Epithelial cell of esophagus (primary cell): Measurements from ENCODE around the gene CDC42BPA.

Experiments
- DNase-seq: peaks from one replicate; pipeline ENCODE4 v3.0.0; 2010; ENCODE audit warnings: low read depth
- H3K4me3 ChIP-seq: 2 replicates; pipeline ENCODE4 v1.5.1; 2011; ENCODE audit warnings: mild to moderate bottlenecking, low read length, control low read depth
- CTCF ChIP-seq: IDR thresholded peaks from 2 replicates; pipeline ENCODE4 v1.5.1; 2011; ENCODE audit warnings: low read depth, mild to moderate bottlenecking, low read length, control low read depth, inconsistent platforms; ENCODE audit not compliant: insufficient read depth; ENCODE audit errors: missing control alignments

The CDC42BPA gene

DNA sequence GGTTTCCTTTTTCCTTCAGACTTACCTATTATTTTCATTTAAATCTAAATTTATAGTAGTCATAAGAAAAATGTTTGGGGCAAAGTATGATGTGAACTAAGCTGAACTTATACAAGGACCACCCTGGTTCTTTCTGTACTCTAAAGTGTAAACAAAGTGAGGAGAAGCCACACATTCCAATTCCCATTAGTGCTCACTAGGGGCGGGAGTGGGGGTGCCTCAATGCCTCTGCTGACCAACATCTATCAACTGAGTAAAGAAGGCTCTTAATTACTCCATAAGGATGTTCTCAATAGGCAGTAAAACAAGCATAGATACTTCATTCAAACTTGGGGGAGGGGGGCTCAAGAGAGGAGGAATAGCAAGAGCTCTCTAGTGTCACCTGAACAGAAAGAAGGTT is 151.7 kb downstream of the CDC42BPA start:
- no peak overlapping the region for H3K4me3 ChIP-seq
- no peak for DNase-seq
- no peak for TF ChIP-seq CTCF

DNA sequence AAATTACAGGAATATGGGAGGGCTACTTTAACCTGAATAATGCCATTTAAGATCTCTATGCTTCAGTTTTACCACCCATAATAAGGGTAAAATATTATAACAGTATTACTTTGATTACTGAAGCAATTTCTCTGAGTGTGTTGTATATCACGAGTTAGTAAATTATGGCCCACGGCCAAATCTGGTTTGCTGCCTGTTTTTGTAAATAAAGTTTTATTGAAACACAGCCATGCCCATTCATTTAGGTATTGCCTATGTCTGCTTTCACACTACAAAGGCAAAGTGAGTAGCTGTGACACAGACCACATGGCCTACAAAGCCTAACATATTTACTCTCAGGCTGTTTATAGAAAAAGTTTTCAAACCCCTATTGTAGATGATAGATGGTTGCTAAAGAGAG is 156.8 kb downstream of the CDC42BPA start:
- no peak for TF ChIP-seq CTCF
- no peak overlapping the region for H3K4me3 ChIP-seq
- no peak for DNase-seq

GRCh38 chr1:227156520-227156919 is 161.8 kb downstream of the CDC42BPA start:
- no peak overlapping the region for H3K4me3 ChIP-seq
- no peak for TF ChIP-seq CTCF
- DNase-seq = no peak

DNA sequence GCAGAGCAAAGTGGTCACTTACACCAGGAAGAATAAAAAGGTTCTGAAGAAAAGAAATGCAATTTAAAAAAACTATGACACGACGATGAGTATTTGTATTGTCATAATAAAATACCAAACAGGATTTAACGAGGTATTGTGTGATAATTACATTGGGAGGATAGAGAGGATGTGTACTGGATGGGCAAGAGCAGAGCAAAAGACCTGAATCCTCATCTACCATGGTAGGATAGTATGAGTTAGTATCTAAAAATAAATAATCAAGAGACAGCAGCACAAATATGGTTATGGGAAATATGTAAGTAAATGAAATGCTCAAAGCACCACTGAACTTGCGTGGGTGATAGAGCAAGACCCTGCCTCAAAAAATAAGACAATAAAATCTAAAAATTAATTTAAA is 162.6 kb downstream of the CDC42BPA start:
- TF ChIP-seq CTCF = no peak
- no peak overlapping the region for H3K4me3 ChIP-seq
- no peak for DNase-seq

DNA sequence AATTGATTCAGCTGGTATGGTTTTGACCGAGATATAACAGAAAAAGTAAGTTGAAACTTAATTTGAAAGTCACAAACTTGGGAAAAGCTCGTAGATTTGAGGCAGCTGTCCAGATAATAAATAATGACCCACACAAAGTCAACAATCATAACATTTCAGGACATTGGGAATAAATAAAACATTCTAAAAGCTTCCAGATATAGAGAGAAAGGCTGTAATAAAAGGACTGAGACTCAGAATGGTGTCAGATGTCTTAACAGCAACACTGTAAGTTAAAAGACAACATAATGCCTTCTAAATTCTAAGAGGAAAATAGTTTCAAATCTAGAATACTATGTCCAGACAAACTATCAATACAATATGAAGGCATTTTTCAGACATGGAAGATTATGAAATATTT is 163.3 kb downstream of the CDC42BPA start:
- no peak for DNase-seq
- no peak for TF ChIP-seq CTCF

GRCh38 chr1:227152525-227152924 is 165.8 kb downstream of the CDC42BPA start:
- DNase-seq = no peak
- no peak overlapping the region for H3K4me3 ChIP-seq

More for the DNA sequence above, 163.3 kb downstream of the CDC42BPA start:
- H3K4me3 ChIP-seq = no peak overlapping the region

GRCh38 chr1:227140376-227140775 is 177.9 kb downstream of the CDC42BPA start:
- no peak for TF ChIP-seq CTCF
- no peak for DNase-seq
- H3K4me3 ChIP-seq = no peak overlapping the region

More at GRCh38 chr1:227152525-227152924, 165.8 kb downstream of the CDC42BPA start:
- no peak for TF ChIP-seq CTCF
